Measurements from ENCODE around the gene PROKR2. TPM values are rescaled to one million over a fixed set of nuclear protein-coding genes. Genes with fewer than 3 reads are reported as not detected.

Gene PROKR2
- total RNA-seq, 1 experiment from 2014 or later, result 1.2 TPM

Other genes with a start within 250 kb of the PROKR2 start
- gene TMEM230, start 203.9 kb downstream of the PROKR2 start, total RNA-seq (2014; rRNA removed; shearing (Covaris generic)), result 119 and 138 TPM in 2 replicates
- gene PCNA, start 197.0 kb downstream of the PROKR2 start, total RNA-seq (2014; rRNA removed; shearing (Covaris generic)), result 294 and 304 TPM in 2 replicates
- gene CDS2, start 189.9 kb downstream of the PROKR2 start, total RNA-seq (2014; rRNA removed; shearing (Covaris generic)), result 25.1 and 27.5 TPM in 2 replicates